T-helper 2 cell treated with Interferon-gamma antibody and Interleukin-4, amounts not matched to agents 5 μg/mL and 100 μg/mL, for 36 hours (primary cell): ENCODE results near the gene GTF3C4.

Source experiments
- DNase-seq: peaks from one replicate; pipeline ENCODE4 v3.0.0; 2021; ENCODE audit warnings: low spot score
- H3K27ac Mint-ChIP-seq: one replicate; pipeline ENCODE4 v1.8.0; 2021; ENCODE audit warnings: mild to moderate bottlenecking, mixed read lengths
- H3K27me3 Mint-ChIP-seq: one replicate; pipeline ENCODE4 v1.8.0; 2021; ENCODE audit warnings: low read depth, mixed read lengths
- H3K36me3 Mint-ChIP-seq: one replicate; pipeline ENCODE4 v1.8.0; 2021; ENCODE audit warnings: low read depth, mixed read lengths
- H3K4me1 Mint-ChIP-seq: one replicate; pipeline ENCODE4 v1.8.0; 2021; ENCODE audit warnings: low read depth, mixed read lengths
- H3K4me3 Mint-ChIP-seq: one replicate; pipeline ENCODE4 v1.8.0; 2022; ENCODE audit warnings: mild to moderate bottlenecking, moderate library complexity, mixed read lengths
- H3K9me3 Mint-ChIP-seq: one replicate; pipeline ENCODE4 v1.8.0; 2021; ENCODE audit warnings: mixed read lengths

Gene GTF3C4

GRCh38 chr9:132663851-132664250 lies 6.4 kb upstream of the GTF3C4 start:
- Mint-ChIP-seq H3K4me3 (no peak overlapping the region), H3K4me1 (peaks cover 5% of the 10 kb centered on the region), H3K36me3 (peaks cover 21% of the 10 kb centered on the region), H3K27me3 (no peaks in the 10 kb centered on the region), H3K27ac (no peak overlapping the region), H3K9me3 (no peaks in the 10 kb centered on the region)
- DNase-seq = no peak

GRCh38 chr9:132669319-132669697 lies 956 bp upstream of the GTF3C4 start:
- Mint-ChIP-seq H3K27ac (peak overlapping the region; percentile 83), H3K4me1 (peaks cover 29% of the 10 kb centered on the region), H3K27me3 (no peaks in the 10 kb centered on the region), H3K4me3 (peak overlapping the region; percentile 92), H3K9me3 (no peaks in the 10 kb centered on the region), H3K36me3 (peaks cover 18% of the 10 kb centered on the region)
- DNase-seq = no peak

- Mint-ChIP-seq H3K9me3 (no peaks in the 10 kb centered on the region), H3K36me3 (peaks cover 20% of the 10 kb centered on the region), H3K4me3 (peak within 1 kb of the TSS; percentile 92), H3K27me3 (no peaks in the 10 kb centered on the region), H3K4me1 (peaks cover 29% of the 10 kb centered on the region), H3K27ac (peak within 1 kb of the TSS; percentile 88)
- DNase-seq = peak; percentile 84
Measured at GRCh38 chr9:132669698-132670456, 387 bp upstream of the GTF3C4 start, which contains the start of gene DDX31. Gene DDX31, minus strand, starts transcription at chr9:132669983. Its CDS starts 49 bp downstream, at chr9:132669934.

GRCh38 chr9:132671620-132672412 lies 1.6 kb downstream of the GTF3C4 start:
- Mint-ChIP-seq H3K27ac (peak overlapping the region; percentile 88), H3K36me3 (peaks cover 20% of the 10 kb centered on the region), H3K27me3 (no peaks in the 10 kb centered on the region), H3K4me3 (peak overlapping the region; percentile 92), H3K4me1 (peaks cover 29% of the 10 kb centered on the region), H3K9me3 (no peaks in the 10 kb centered on the region)
- DNase-seq = no peak

- Mint-ChIP-seq H3K4me1 (peaks cover 32% of the 10 kb centered on the region), H3K36me3 (peaks cover 22% of the 10 kb centered on the region), H3K9me3 (no peaks in the 10 kb centered on the region), H3K4me3 (peak overlapping the region; percentile 92), H3K27ac (peak overlapping the region; percentile 50), H3K27me3 (no peaks in the 10 kb centered on the region)
- DNase-seq = no peak
Measured at GRCh38 chr9:132672413-132672690, 2.1 kb downstream of the GTF3C4 start.

GRCh38 chr9:132673355-132673754 lies 3.1 kb downstream of the GTF3C4 start:
- no peak for DNase-seq

GRCh38 chr9:132674485-132674884 lies 4.2 kb downstream of the GTF3C4 start:
- DNase-seq = no peak
- no peak overlapping the region for H3K27ac Mint-ChIP-seq
- peaks cover 39% of the 10 kb centered on the region for H3K36me3 Mint-ChIP-seq
- H3K4me3 Mint-ChIP-seq = no peak overlapping the region
- H3K4me1 Mint-ChIP-seq = peaks cover 33% of the 10 kb centered on the region
- no peaks in the 10 kb centered on the region for H3K9me3 Mint-ChIP-seq
- H3K27me3 Mint-ChIP-seq = no peaks in the 10 kb centered on the region

More at GRCh38 chr9:132673355-132673754, 3.1 kb downstream of the GTF3C4 start:
- Mint-ChIP-seq H3K36me3 (peaks cover 28% of the 10 kb centered on the region), H3K27ac (peak overlapping the region; percentile 74), H3K4me3 (peak overlapping the region; percentile 71), H3K9me3 (no peaks in the 10 kb centered on the region), H3K27me3 (no peaks in the 10 kb centered on the region), H3K4me1 (peaks cover 28% of the 10 kb centered on the region)

GRCh38 chr9:132677976-132678375 lies 7.7 kb downstream of the GTF3C4 start:
- H3K4me3 Mint-ChIP-seq = no peak overlapping the region
- peaks cover 39% of the 10 kb centered on the region for H3K36me3 Mint-ChIP-seq
- no peaks in the 10 kb centered on the region for H3K27me3 Mint-ChIP-seq

GRCh38 chr9:132679946-132680625 lies 9.8 kb downstream of the GTF3C4 start:
- Mint-ChIP-seq H3K27ac (peak overlapping the region; percentile 81), H3K36me3 (peaks cover 47% of the 10 kb centered on the region), H3K9me3 (no peaks in the 10 kb centered on the region), H3K4me3 (peak overlapping the region; percentile 69), H3K27me3 (no peaks in the 10 kb centered on the region), H3K4me1 (peaks cover 42% of the 10 kb centered on the region)
- DNase-seq = no peak

More at GRCh38 chr9:132677976-132678375, 7.7 kb downstream of the GTF3C4 start:
- Mint-ChIP-seq H3K27ac (no peak overlapping the region), H3K9me3 (no peaks in the 10 kb centered on the region), H3K4me1 (peaks cover 38% of the 10 kb centered on the region)
- no peak for DNase-seq

GRCh38 chr9:132681561-132681960 lies 11.3 kb downstream of the GTF3C4 start:
- Mint-ChIP-seq H3K4me1 (peaks cover 45% of the 10 kb centered on the region), H3K27ac (no peak overlapping the region), H3K9me3 (no peaks in the 10 kb centered on the region), H3K36me3 (peaks cover 55% of the 10 kb centered on the region), H3K27me3 (no peaks in the 10 kb centered on the region), H3K4me3 (no peak overlapping the region)
- no peak for DNase-seq

- Mint-ChIP-seq H3K4me1 (peaks cover 41% of the 10 kb centered on the region), H3K36me3 (peaks cover 57% of the 10 kb centered on the region), H3K9me3 (no peaks in the 10 kb centered on the region), H3K27me3 (no peaks in the 10 kb centered on the region), H3K27ac (no peak overlapping the region), H3K4me3 (no peak overlapping the region)
- no peak for DNase-seq
Measured at GRCh38 chr9:132683873-132684272, 13.6 kb downstream of the GTF3C4 start.

- Mint-ChIP-seq H3K27me3 (no peaks in the 10 kb centered on the region), H3K9me3 (peaks cover 18% of the 10 kb centered on the region), H3K27ac (no peak overlapping the region), H3K36me3 (peaks cover 66% of the 10 kb centered on the region), H3K4me1 (peaks cover 7% of the 10 kb centered on the region), H3K4me3 (no peak overlapping the region)
- no peak for DNase-seq
Measured at GRCh38 chr9:132690696-132691095, 20.4 kb downstream of the GTF3C4 start.

- Mint-ChIP-seq H3K4me3 (no peak overlapping the region), H3K27me3 (no peaks in the 10 kb centered on the region), H3K36me3 (peaks cover 45% of the 10 kb centered on the region), H3K9me3 (peaks cover 48% of the 10 kb centered on the region), H3K27ac (no peak overlapping the region), H3K4me1 (peaks cover 2% of the 10 kb centered on the region)
- no peak for DNase-seq
Measured at GRCh38 chr9:132694144-132694543, 23.9 kb downstream of the GTF3C4 start.

- H3K27me3 Mint-ChIP-seq = no peaks in the 10 kb centered on the region
- H3K9me3 Mint-ChIP-seq = peaks cover 48% of the 10 kb centered on the region
- H3K27ac Mint-ChIP-seq = no peak overlapping the region
- peaks cover 17% of the 10 kb centered on the region for H3K36me3 Mint-ChIP-seq
- no peak for DNase-seq
- H3K4me3 Mint-ChIP-seq = no peak overlapping the region
- peaks cover 2% of the 10 kb centered on the region for H3K4me1 Mint-ChIP-seq
Measured at GRCh38 chr9:132697230-132697629, 27.0 kb downstream of the GTF3C4 start.
